Testis (tissue), 2 donors: ENCODE measurements around the gene BCL11B.

Experiments used
- CTCF ChIP-seq, 3 experiments: fragments of 450-650 bp in 2 of 3; fragments of 200-600 bp in 1 of 3; sonication (generic) in 1 of 3; IDR thresholded peaks; one replicate each; pipeline ENCODE4 v1.5.1; 2016 to 2019; ENCODE audit warnings: antibody characterized with exemption in 3 of 3, mild to moderate bottlenecking in 2 of 3, moderate library complexity in 1 of 3
- POLR2A ChIP-seq: fragments of 450-650 bp; IDR thresholded peaks from one replicate; pipeline ENCODE4 v1.6.1; 2017; ENCODE audit warnings: antibody characterized with exemption, mild to moderate bottlenecking, moderate library complexity

- no peak for TF ChIP-seq CTCF (IDR thresholded peaks at IDR 0.05)
- TF ChIP-seq POLR2A, result no peak
Measured at GRCh38 chr14:99253890-99254289, 18.1 kb downstream of the BCL11B start.
